ENCODE results near the gene AP2A2.
A peak's percentile ranks its signal among the peaks of the same experiment; 100 is the strongest.

The AP2A2 gene

GRCh38 chr11:925496-926301, at the start of gene AP2A2:
AP2A2 (plus strand) TSS chr11:925870; CDS start chr11:926022, 152 bp downstream.
- H3K4me3 ChIP-seq (ENCODE audit: low read depth in 1 of 2, low read length in 1 of 2) = peak within 1 kb of the TSS; percentile 58 to 72
- peak within 1 kb of the TSS; percentile 81 for H3K27ac ChIP-seq
- TF ChIP-seq CTCF (IDR thresholded peaks at IDR 0.05) = peak; percentile 70
- H3K9me3 ChIP-seq = no peaks in the 10 kb centered on the region
- peaks cover 7 to 14% of the 10 kb centered on the region in 2 experiments for H3K4me1 ChIP-seq (ENCODE audit: control insufficient read depth in 1 of 2, insufficient read depth in 1 of 2, low read depth in 1 of 2, low read length in 1 of 2)
- no peaks in the 10 kb centered on the region for H3K36me3 ChIP-seq
- no peaks in the 10 kb centered on the region for H3K27me3 ChIP-seq

- TF ChIP-seq CTCF (IDR thresholded peaks at IDR 0.05) = no peak
- Histone ChIP-seq H3K27me3 (no peaks in the 10 kb centered on the region), H3K36me3 (peaks cover 10% of the 10 kb centered on the region), H3K4me1 (ENCODE audit: control insufficient read depth in 1 of 2, insufficient read depth in 1 of 2, low read depth in 1 of 2, low read length in 1 of 2) (no peaks in the 10 kb centered on the region), H3K27ac (no peak overlapping the region), H3K4me3 (ENCODE audit: low read depth in 1 of 2, low read length in 1 of 2) (no peak overlapping the region), H3K9me3 (no peaks in the 10 kb centered on the region)
These were observed 49.1 kb upstream of the AP2A2 start for GRCh38 chr11:876545-876944.

- H3K4me1 ChIP-seq (ENCODE audit: control insufficient read depth in 1 of 2, insufficient read depth in 1 of 2, low read depth in 1 of 2, low read length in 1 of 2) = no peaks in the 10 kb centered on the region
- TF ChIP-seq CTCF (IDR thresholded peaks at IDR 0.05) = no peak
- peaks cover 10% of the 10 kb centered on the region for H3K36me3 ChIP-seq
- H3K4me3 ChIP-seq (ENCODE audit: low read depth in 1 of 2, low read length in 1 of 2) = no peak overlapping the region
- H3K27me3 ChIP-seq = no peaks in the 10 kb centered on the region
- H3K9me3 ChIP-seq = no peaks in the 10 kb centered on the region
- H3K27ac ChIP-seq = no peak overlapping the region
These were observed 48.1 kb upstream of the AP2A2 start for GRCh38 chr11:877565-877964.

GRCh38 chr11:880447-880846, 45.2 kb upstream of the AP2A2 start:
- Histone ChIP-seq H3K9me3 (no peaks in the 10 kb centered on the region), H3K36me3 (peaks cover 16% of the 10 kb centered on the region), H3K27me3 (no peaks in the 10 kb centered on the region), H3K27ac (no peak overlapping the region), H3K4me3 (ENCODE audit: low read depth in 1 of 2, low read length in 1 of 2) (no peak overlapping the region), H3K4me1 (ENCODE audit: control insufficient read depth in 1 of 2, insufficient read depth in 1 of 2, low read depth in 1 of 2, low read length in 1 of 2) (no peaks in the 10 kb centered on the region)
- no peak for TF ChIP-seq CTCF (IDR thresholded peaks at IDR 0.05)

GRCh38 chr11:882596-882995, 43.1 kb upstream of the AP2A2 start:
- no peaks in the 10 kb centered on the region for H3K9me3 ChIP-seq
- H3K4me3 ChIP-seq (ENCODE audit: low read depth in 1 of 2, low read length in 1 of 2) = no peak overlapping the region
- H3K4me1 ChIP-seq (ENCODE audit: control insufficient read depth in 1 of 2, insufficient read depth in 1 of 2, low read depth in 1 of 2, low read length in 1 of 2) = no peaks in the 10 kb centered on the region
- no peaks in the 10 kb centered on the region for H3K27me3 ChIP-seq
- no peak overlapping the region for H3K27ac ChIP-seq
- no peak for TF ChIP-seq CTCF (IDR thresholded peaks at IDR 0.05)
- peaks cover 17% of the 10 kb centered on the region for H3K36me3 ChIP-seq

Measured in neutrophil (primary cell).